Upper lobe of left lung (tissue), 6 donors: Measurements from ENCODE around the gene TOGARAM1. TPM values are rescaled to one million over a fixed set of nuclear protein-coding genes. Genes with fewer than 3 reads are reported as not detected.

Experiments used
- ATAC-seq, 2 donors: fragments of 200-7000 bp; cut with Tn5 transposase; one replicate each; pipeline ENCODE4 v1.9.1; 2022; ENCODE audit warnings: mild to moderate bottlenecking in 2 of 2, moderate library complexity in 2 of 2; ENCODE audit not compliant: low FRiP score in 2 of 2
- DNase-seq, 2 donors: peaks; one replicate each; pipeline ENCODE4 v3.0.0-alpha.2; 2019 to 2020
- H3K27ac ChIP-seq, 4 donors: fragments of 200-600 bp; sonication (generic); one replicate each; pipeline ENCODE4 v1.5.1; 2016 to 2019
- H3K27me3 ChIP-seq, 4 donors: fragments of 200-600 bp; sonication (generic); one replicate each; pipeline ENCODE4 v1.5.1; 2017 to 2019
- H3K36me3 ChIP-seq, 4 donors: fragments of 200-600 bp; sonication (generic); one replicate each; pipeline ENCODE4 v1.5.1; 2016 to 2019
- H3K4me1 ChIP-seq, 4 donors: fragments of 200-600 bp; sonication (generic); one replicate each; pipeline ENCODE4 v1.5.1; 2018 to 2019
- H3K4me3 ChIP-seq, 4 donors: fragments of 200-600 bp; sonication (generic); one replicate each; pipeline ENCODE4 v1.5.1; 2017 to 2019; ENCODE audit warnings: mild to moderate bottlenecking in 2 of 4, moderate library complexity in 1 of 4
- H3K9me3 ChIP-seq, 4 donors: fragments of 200-600 bp; sonication (generic); one replicate each; pipeline ENCODE4 v1.5.1; 2018 to 2019
- CTCF ChIP-seq, 6 experiments: fragments of 450-650 bp in 4 of 6; fragments of 200-600 bp in 2 of 6; sonication (generic) in 2 of 6; IDR thresholded peaks; one replicate each; pipeline ENCODE4 v1.5.1; 2016 to 2019; ENCODE audit warnings: antibody characterized with exemption in 6 of 6
- EP300 ChIP-seq, 4 donors: sonication (generic); formaldehyde crosslinking; IDR thresholded peaks; one replicate each; pipeline ENCODE4 v1.5.1; 2017; ENCODE audit warnings: antibody characterized with exemption in 4 of 4, control low read depth in 2 of 4
- POLR2A ChIP-seq, 4 donors: fragments of 450-650 bp; IDR thresholded peaks; one replicate each; pipeline ENCODE4 v1.5.1; 2016 to 2017; ENCODE audit warnings: antibody characterized with exemption in 4 of 4, mild to moderate bottlenecking in 2 of 4
- POLR2AphosphoS5 ChIP-seq, 2 donors: sonication (generic); formaldehyde crosslinking; IDR thresholded peaks; one replicate each; pipeline ENCODE4 v1.5.1; 2017; ENCODE audit warnings: antibody characterized with exemption in 2 of 2
- WGBS, 2 donors: methylation state at CpG; one replicate each; pipeline ENCODE4 v1.1.5; 2017 to 2018; 5-methylcytosine and 5-hydroxymethylcytosine counted together
- total RNA-seq, 6 donors: library from RNA; depleted of rRNA in 4 of 6; stranded (reverse); fragments of >200 nt in 4 of 6; gene quantifications; one replicate each; pipeline versions ENCODE4 v1.1.0 to v1.2.1, GENCODE V29; 2016 to 2021
- donor health status: DM: no; HTN: no; CAD: no; lungs with moderate emphysema.
- donor health status: DM: no; HTN: yes; CAD: no; lungs with severe emphysema.

TOGARAM1 gene
- total RNA-seq, 6 donors from 2014 or later: 11.3 to 42.3 (median 16.2) TPM

- no peak overlapping the region for H3K4me3 ChIP-seq
- 82 to 88% methylated on average over 4 of the region's 4 CpGs for WGBS, 2 donors
- H3K36me3 ChIP-seq: peaks cover 0 to 16% (median 3%) of the 10 kb centered on the region in 4 donors
- DNase-seq: no peak
- H3K27ac ChIP-seq: no peak overlapping the region
- no peaks in the 10 kb centered on the region for H3K27me3 ChIP-seq
- ATAC-seq: no peak
- TF ChIP-seq CTCF (IDR thresholded peaks at IDR 0.05): no peak
- no peak for TF ChIP-seq EP300 (IDR thresholded peaks at IDR 0.05)
- TF ChIP-seq POLR2AphosphoS5 (IDR thresholded peaks at IDR 0.05): no peak
- no peak for TF ChIP-seq POLR2A (IDR thresholded peaks at IDR 0.05)
- no peaks in the 10 kb centered on the region for H3K4me1 ChIP-seq
- H3K9me3 ChIP-seq: no peaks in the 10 kb centered on the region
These were observed 33.8 kb downstream of the TOGARAM1 start for GRCh38 chr14:44995770-44996294.

GRCh38 chr14:45003924-45004323, 41.9 kb downstream of the TOGARAM1 start:
- 86 to 92% methylated on average over 2 of the region's 2 CpGs for WGBS, 2 donors
- Histone ChIP-seq H3K9me3 (no peaks in the 10 kb centered on the region), H3K4me1 (no peaks in the 10 kb centered on the region), H3K27ac (no peak overlapping the region), H3K36me3 (peaks cover 0 to 39% (median 3%) of the 10 kb centered on the region in 4 donors), H3K4me3 (no peak overlapping the region), H3K27me3 (no peaks in the 10 kb centered on the region)
- no peak for ATAC-seq
- DNase-seq: no peak
- no peak for TF ChIP-seq POLR2AphosphoS5 (IDR thresholded peaks at IDR 0.05)
- no peak for TF ChIP-seq POLR2A (IDR thresholded peaks at IDR 0.05)
- no peak for TF ChIP-seq EP300 (IDR thresholded peaks at IDR 0.05)
- no peak for TF ChIP-seq CTCF (IDR thresholded peaks at IDR 0.05)

GRCh38 chr14:45015133-45015532, 53.1 kb downstream of the TOGARAM1 start:
- H3K27me3 ChIP-seq: no peaks in the 10 kb centered on the region
- WGBS, 2 donors: 98 to 100% methylated on average over 3 of the region's 3 CpGs
- peaks cover 0 to 43% (median 2%) of the 10 kb centered on the region in 4 donors for H3K36me3 ChIP-seq
- H3K4me1 ChIP-seq: no peaks in the 10 kb centered on the region
- no peaks in the 10 kb centered on the region for H3K9me3 ChIP-seq
- no peak overlapping the region for H3K4me3 ChIP-seq
- no peak overlapping the region for H3K27ac ChIP-seq
- no peak for DNase-seq
- TF ChIP-seq CTCF (IDR thresholded peaks at IDR 0.05) (no peak), POLR2A (IDR thresholded peaks at IDR 0.05) (no peak), EP300 (IDR thresholded peaks at IDR 0.05) (no peak), POLR2AphosphoS5 (IDR thresholded peaks at IDR 0.05) (no peak)
- no peak for ATAC-seq

- H3K27me3 ChIP-seq: no peaks in the 10 kb centered on the region
- H3K4me3 ChIP-seq: no peak overlapping the region
- DNase-seq (no peak), ATAC-seq (no peak)
- no peak overlapping the region for H3K27ac ChIP-seq
- H3K4me1 ChIP-seq: no peaks in the 10 kb centered on the region
- peaks cover 3 to 60% (median 10%) of the 10 kb centered on the region in 4 donors for H3K36me3 ChIP-seq
- no peaks in the 10 kb centered on the region for H3K9me3 ChIP-seq
- TF ChIP-seq CTCF (IDR thresholded peaks at IDR 0.05): no peak
- no peak for TF ChIP-seq POLR2AphosphoS5 (IDR thresholded peaks at IDR 0.05)
- no peak for TF ChIP-seq POLR2A (IDR thresholded peaks at IDR 0.05)
- no peak for TF ChIP-seq EP300 (IDR thresholded peaks at IDR 0.05)
- 82 to 87% methylated on average over 2 of the region's 2 CpGs for WGBS, 2 donors
These were observed 66.2 kb downstream of the TOGARAM1 start for GRCh38 chr14:45028107-45028626.

- Histone ChIP-seq H3K36me3 (peaks cover 8 to 60% (median 24%) of the 10 kb centered on the region in 4 donors), H3K27ac (no peak overlapping the region), H3K27me3 (no peaks in the 10 kb centered on the region), H3K4me3 (no peak overlapping the region), H3K4me1 (no peaks in the 10 kb centered on the region), H3K9me3 (no peaks in the 10 kb centered on the region)
- TF ChIP-seq CTCF (IDR thresholded peaks at IDR 0.05) (no peak), POLR2A (IDR thresholded peaks at IDR 0.05) (no peak)
- DNase-seq (no peak), ATAC-seq (no peak)
These were observed 72.7 kb downstream of the TOGARAM1 start for GRCh38 chr14:45034730-45035129.
